AG04449 (cell line): Measurements from ENCODE around the gene GABBR2.

Source experiments
- CTCF ChIA-PET: fragments of 350-600 bp; formaldehyde crosslinking; extraction: SDS; loops from one replicate; lab custom pipeline; 2021; ENCODE audit warnings: antibody characterized with exemption; lab: Yijun Ruan, JAX
- POLR2A ChIA-PET: fragments of 400-600, 350-600 bp; formaldehyde crosslinking; extraction: SDS; loops from one replicate; lab custom pipeline; 2020; ENCODE audit warnings: antibody characterized with exemption, inconsistent platforms; lab: Yijun Ruan, JAX
- DNase-seq: peaks from one replicate; pipeline ENCODE4 v3.0.0-alpha.2; 2010; ENCODE audit warnings: low read depth, low spot score
- H3K4me3 ChIP-seq: 2 replicates; pipeline ENCODE4 v1.5.1; 2011; ENCODE audit warnings: low read depth, mild to moderate bottlenecking, control low read depth, low read length
- TF ChIP-seq, protein P1 (sequence below): IDR thresholded peaks from one replicate; pipeline ENCODE4 v1.5.1; 2011; ENCODE audit warnings: mild to moderate bottlenecking, moderate library complexity, low read length, control low read depth, inconsistent platforms; ENCODE audit not compliant: insufficient read depth; ENCODE audit errors: missing control alignments

GABBR2 gene

DNA sequence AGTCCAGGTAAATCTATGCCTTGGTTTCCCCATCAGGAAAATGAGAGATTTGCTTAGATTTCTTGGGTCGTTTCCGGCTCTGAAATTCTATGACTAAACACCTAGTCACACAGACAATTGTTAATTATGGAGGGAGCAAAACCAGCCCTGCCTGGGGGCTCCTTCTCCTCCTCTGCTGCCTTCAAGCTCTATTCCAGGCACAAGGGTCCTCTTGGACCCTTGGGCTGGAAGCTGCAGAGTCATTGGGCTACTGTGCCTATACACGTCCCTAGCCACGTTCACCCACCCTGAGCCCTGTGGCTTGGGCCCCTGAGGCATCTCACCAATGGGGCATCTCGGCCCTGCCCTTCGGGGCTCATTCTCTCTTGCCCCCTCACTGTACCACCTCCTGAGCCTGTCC lies 379.5 kb downstream of the GABBR2 start:
- CTCF ChIA-PET: interaction anchor here (0.7 to 10.3 kb wide), 5 partner anchors 13 to 447 kb away, joined by 3 to 56 read pairs (median 4); no protein-coding TSS in a partner anchor
- no peak for DNase-seq

DNA sequence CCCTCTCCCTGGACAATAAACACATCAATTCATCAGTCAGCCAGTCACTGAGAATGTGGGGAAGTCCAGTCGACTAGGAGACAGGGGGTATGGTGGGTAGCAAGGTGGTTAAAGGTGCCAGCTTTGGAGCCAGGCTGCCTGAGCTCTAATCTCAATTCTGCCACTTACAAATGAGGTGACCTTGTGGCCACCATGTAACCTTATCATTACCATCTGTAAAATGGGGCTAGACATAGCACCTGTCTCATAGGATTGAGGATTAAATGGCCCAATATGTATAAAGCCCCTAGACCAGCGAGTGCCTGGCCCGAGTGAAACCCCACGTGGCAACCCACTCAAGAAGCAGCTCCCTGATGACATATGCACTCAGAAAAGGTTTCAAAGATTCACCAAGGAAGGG lies 380.0 kb downstream of the GABBR2 start:
- POLR2A ChIA-PET: no interaction called here
- CTCF ChIA-PET: interaction anchor here (0.7 to 10.3 kb wide), 5 partner anchors 12 to 447 kb away, joined by 3 to 56 read pairs (median 4); no protein-coding TSS in a partner anchor
- H3K4me3 ChIP-seq: no peak overlapping the region
- DNase-seq: no peak
- TF ChIP-seq, protein P1, sequence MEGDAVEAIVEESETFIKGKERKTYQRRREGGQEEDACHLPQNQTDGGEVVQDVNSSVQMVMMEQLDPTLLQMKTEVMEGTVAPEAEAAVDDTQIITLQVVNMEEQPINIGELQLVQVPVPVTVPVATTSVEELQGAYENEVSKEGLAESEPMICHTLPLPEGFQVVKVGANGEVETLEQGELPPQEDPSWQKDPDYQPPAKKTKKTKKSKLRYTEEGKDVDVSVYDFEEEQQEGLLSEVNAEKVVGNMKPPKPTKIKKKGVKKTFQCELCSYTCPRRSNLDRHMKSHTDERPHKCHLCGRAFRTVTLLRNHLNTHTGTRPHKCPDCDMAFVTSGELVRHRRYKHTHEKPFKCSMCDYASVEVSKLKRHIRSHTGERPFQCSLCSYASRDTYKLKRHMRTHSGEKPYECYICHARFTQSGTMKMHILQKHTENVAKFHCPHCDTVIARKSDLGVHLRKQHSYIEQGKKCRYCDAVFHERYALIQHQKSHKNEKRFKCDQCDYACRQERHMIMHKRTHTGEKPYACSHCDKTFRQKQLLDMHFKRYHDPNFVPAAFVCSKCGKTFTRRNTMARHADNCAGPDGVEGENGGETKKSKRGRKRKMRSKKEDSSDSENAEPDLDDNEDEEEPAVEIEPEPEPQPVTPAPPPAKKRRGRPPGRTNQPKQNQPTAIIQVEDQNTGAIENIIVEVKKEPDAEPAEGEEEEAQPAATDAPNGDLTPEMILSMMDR: no peak

More for the DNA sequence above, 379.5 kb downstream of the GABBR2 start:
- POLR2A ChIA-PET: no interaction called here
- TF ChIP-seq, protein P1: no peak
- no peak overlapping the region for H3K4me3 ChIP-seq

DNA sequence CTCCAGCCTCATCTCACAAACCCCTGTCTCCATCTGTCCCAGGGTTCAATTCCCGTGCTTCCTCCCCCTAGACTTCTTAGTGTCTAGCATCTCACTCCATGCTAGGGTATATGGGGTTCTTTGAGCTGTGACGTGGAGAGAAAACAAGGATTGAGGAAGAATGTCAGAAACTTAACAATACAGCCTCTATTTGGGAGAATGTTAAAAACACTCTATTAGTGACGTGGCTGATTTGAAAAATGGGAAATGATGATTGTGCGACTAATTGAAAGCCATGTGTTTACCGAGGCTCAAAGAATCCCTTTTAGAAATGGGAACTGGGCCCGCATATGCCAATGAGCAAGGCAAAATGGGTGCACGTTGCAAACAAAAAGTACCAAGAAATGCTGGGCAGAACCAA lies 380.6 kb downstream of the GABBR2 start:
- TF ChIP-seq, protein P1: no peak
- no peak for DNase-seq
- H3K4me3 ChIP-seq: no peak overlapping the region
- ChIA-PET CTCF (interaction anchor here (1.3 to 10.3 kb wide), 2 partner anchors 12 to 448 kb away, joined by 4 to 56 read pairs; no protein-coding TSS in a partner anchor), POLR2A (no interaction called here)

DNA sequence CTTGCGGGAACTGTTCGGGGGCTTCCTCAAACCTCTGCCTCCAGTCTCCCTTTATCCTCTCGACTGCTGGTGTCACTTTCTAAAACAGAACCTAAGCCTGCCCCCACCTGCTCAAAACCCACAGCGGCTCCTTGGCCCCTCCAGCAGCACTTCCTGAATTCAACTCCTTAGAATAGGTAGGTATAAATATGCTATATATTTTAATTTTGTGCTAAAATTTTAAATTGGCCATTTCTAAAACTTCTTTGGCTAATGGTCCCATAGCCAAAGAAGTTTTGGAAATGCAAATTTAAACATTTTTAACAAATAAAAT lies 381.5 kb downstream of the GABBR2 start:
- no peak for DNase-seq
- H3K4me3 ChIP-seq: no peak overlapping the region
- ChIA-PET CTCF (interaction anchor here (0.8 to 10.3 kb wide), 3 partner anchors 11 to 449 kb away, joined by 4 to 56 read pairs (median 7); no protein-coding TSS in a partner anchor), POLR2A (no interaction called here)
- TF ChIP-seq, protein P1: no peak

DNA sequence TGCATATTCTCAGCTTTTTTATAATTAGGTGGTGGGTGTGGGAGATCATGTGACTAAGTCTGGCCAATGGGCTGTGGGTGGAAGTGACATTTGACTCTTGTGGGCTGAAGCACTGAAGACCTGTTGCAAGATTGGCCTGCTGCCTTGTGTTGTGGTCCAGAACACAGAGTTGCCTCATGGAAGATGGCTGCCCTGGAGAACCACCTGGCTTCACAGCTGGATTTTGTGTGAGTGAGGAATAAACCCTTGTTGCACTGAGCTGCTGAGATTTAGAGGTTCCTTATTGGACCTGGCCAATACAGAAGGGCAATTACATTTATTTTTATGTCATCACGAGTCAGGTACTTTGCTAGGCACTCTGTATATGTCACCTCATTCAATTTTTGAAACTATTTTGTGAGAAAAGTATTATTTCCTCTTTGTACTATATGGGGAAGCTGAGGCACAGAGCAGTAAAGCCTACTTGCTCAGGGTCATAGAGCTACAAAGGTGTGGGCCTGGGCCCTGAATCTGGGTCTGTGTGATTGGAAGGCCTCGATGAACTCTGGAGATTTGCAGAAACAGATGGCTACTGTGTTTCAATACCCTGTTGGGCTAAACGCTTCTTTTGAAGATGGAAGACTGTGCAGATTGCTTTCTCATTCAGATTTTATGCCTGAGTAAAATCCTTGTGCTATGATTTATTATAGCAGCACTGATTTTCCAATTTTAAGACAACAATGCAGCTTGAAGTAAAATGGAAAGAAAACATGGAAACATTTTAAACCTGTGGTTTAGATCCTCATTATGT lies 382.1 kb downstream of the GABBR2 start:
- H3K4me3 ChIP-seq: no peak overlapping the region
- POLR2A ChIA-PET: no interaction called here
- no peak for DNase-seq
- CTCF ChIA-PET: interaction anchor here (0.7 to 10.3 kb wide), 5 partner anchors 10 to 450 kb away, joined by 3 to 56 read pairs (median 4); no protein-coding TSS in a partner anchor
- TF ChIP-seq, protein P1: no peak

DNA sequence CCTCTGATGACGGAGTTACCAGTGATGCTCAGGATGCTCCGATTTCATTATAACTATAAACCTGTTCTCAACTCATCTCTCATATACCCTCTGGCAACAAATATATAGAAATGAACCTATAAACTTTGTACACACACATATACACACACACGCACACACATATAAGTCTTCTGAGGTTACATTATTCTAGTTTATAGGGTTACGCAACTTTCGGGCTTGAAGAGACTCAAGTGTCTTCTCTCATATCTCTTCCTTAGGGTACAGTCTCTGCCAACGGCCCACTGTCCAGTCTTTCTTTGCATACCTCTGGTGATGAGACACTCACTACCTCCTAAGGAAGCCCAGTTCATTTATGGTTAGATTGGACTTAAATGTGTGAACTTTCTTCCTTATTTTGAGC lies 383.9 kb downstream of the GABBR2 start:
- H3K4me3 ChIP-seq: no peak overlapping the region
- TF ChIP-seq, protein P1: no peak
- ChIA-PET POLR2A (no interaction called here), CTCF (interaction anchor here (0.8 to 10.3 kb wide), 4 partner anchors 8 to 52 kb away, joined by 3 to 56 read pairs (median 3); no protein-coding TSS in a partner anchor)
- DNase-seq: no peak
